GM12872 (cell line): ENCODE results near the gene RETN.

Experiments used
- TF ChIP-seq, protein P1 (sequence below): IDR thresholded peaks from 3 replicates; pipeline ENCODE4 v1.5.1; 2011; ENCODE audit warnings: low read depth, mild to moderate bottlenecking, low read length, moderate library complexity; ENCODE audit not compliant: insufficient read depth

The RETN gene

DNA sequence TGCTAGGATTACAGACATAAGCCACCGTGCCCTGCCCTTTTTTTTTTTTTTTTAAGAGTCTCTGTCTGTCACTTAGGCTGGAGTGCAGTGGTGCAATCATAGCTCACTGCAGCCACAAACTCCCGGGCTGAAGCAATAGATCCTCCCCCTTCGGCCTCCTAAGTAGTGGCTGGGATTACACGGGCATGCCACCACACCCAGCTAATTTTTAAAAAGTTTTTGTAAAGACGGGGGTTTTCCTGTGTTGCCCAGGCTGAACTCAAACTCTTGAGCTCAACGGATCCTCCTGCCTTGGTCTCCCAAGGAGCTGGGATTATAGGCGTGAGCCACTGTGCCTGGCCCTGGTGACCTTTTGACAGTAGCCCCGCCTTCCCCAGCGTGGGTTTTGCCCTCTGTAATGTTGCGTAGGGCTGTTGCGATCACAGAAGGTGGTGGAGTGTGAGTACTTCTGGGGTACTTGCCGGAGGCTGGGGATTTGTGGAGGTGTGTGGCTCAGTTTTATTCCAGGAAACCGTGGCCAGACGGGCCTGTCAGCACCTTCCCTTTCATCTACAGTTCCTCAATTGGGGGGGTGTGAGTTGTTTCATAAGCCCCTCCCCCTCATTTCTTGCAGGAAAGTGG, 11.6 kb upstream of the RETN start:
- TF ChIP-seq, protein P1, sequence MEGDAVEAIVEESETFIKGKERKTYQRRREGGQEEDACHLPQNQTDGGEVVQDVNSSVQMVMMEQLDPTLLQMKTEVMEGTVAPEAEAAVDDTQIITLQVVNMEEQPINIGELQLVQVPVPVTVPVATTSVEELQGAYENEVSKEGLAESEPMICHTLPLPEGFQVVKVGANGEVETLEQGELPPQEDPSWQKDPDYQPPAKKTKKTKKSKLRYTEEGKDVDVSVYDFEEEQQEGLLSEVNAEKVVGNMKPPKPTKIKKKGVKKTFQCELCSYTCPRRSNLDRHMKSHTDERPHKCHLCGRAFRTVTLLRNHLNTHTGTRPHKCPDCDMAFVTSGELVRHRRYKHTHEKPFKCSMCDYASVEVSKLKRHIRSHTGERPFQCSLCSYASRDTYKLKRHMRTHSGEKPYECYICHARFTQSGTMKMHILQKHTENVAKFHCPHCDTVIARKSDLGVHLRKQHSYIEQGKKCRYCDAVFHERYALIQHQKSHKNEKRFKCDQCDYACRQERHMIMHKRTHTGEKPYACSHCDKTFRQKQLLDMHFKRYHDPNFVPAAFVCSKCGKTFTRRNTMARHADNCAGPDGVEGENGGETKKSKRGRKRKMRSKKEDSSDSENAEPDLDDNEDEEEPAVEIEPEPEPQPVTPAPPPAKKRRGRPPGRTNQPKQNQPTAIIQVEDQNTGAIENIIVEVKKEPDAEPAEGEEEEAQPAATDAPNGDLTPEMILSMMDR, result no peak

DNA sequence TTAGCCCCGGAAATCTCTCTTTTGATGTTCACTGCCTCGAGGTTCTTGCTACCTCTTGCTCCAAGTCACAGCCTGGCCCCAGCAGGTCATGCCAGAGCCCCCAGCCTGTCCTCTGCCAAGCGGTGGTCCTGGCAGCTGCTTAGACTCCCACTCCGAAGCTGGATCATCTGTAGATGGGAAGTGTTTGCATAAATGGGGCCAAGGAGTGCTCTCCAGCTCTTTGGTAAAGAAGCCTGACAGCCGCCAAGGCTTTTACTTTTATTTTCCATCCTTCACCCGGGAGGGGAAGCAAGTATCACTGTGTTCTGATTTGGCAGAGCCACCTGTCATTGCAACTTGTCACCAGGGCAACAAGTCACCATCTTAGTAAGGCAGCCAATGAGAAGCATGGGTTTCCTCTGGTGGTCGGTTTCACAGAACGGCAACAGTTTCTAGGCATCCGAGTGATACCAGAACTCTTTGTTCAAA, 10.6 kb upstream of the RETN start:
- TF ChIP-seq, protein P1, result no peak

- TF ChIP-seq, protein P1, result no peak
Observed at GRCh38 chr19:7661744-7662538, 6.9 kb upstream of the RETN start.

DNA sequence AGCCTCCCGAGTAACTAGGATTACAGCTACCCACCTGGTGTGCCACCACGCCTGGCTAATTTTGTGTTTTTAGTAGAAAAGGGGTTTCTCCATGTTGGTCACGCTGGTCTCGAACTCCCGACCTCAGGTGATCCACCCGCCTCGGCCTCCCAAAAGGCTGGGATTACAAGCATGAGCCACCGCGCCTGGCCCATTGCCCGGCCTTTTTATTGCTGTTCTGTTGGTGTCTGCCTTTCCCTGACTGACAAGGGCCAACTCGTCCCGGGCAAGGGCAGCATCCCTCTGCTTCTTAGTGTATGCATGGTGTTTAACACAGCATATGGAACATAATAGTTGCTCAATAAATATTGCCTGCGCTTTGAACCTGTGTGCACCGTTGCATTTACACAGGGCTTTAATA, 6.2 kb upstream of the RETN start:
- TF ChIP-seq, protein P1, result no peak

- TF ChIP-seq, protein P1, result no peak
Observed at GRCh38 chr19:7663706-7664105, 5.1 kb upstream of the RETN start.

- TF ChIP-seq, protein P1, result no peak
Observed at GRCh38 chr19:7665076-7665475, 3.8 kb upstream of the RETN start.

DNA sequence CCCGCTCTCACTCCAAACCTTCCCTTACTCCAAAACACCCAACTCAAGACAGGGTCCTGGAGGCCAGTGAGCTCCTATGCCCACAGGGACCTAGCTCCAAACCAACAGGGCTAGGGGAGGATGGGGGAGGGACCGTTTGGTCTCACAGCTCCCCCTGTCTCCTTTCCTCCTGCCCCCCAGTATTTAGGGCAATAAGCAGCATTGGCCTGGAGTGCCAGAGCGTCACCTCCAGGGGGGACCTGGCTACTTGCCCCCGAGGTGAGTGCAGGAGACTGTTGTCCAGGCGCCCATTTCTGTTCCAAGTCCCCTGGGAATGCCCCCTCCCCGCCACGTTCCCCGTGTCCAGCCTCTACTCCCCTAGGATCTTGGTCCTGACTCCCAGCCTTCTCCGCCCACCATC, 792 bp downstream of the RETN start:
- TF ChIP-seq, protein P1, result no peak
